Femur (tissue), 1 donor: Measurements from ENCODE around the gene PLEKHA8.

ENCODE experiments used
- DNase-seq: peaks from one replicate; pipeline ENCODE4 v3.0.0-alpha.2; 2017

Gene PLEKHA8

DNA sequence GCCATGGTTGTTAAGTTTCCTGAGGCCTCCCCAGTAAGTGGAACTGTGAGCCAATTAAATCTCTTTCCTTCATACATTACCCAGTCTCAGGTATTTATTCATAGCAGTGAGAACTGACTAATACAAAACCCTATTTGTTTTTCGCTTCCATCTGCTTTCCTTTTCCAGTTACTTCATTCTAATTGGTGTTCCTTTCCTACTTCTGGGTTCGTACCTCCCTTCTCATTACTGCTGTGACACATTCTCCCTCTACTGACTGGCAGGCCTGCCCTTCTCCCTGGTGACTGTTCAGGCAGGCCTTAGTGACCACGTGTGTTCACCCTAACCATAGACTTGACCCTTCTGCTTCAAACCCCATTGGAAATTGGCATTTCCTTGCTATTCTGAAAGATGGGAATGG, 144.2 kb downstream of the PLEKHA8 start:
- no peak for DNase-seq

DNA sequence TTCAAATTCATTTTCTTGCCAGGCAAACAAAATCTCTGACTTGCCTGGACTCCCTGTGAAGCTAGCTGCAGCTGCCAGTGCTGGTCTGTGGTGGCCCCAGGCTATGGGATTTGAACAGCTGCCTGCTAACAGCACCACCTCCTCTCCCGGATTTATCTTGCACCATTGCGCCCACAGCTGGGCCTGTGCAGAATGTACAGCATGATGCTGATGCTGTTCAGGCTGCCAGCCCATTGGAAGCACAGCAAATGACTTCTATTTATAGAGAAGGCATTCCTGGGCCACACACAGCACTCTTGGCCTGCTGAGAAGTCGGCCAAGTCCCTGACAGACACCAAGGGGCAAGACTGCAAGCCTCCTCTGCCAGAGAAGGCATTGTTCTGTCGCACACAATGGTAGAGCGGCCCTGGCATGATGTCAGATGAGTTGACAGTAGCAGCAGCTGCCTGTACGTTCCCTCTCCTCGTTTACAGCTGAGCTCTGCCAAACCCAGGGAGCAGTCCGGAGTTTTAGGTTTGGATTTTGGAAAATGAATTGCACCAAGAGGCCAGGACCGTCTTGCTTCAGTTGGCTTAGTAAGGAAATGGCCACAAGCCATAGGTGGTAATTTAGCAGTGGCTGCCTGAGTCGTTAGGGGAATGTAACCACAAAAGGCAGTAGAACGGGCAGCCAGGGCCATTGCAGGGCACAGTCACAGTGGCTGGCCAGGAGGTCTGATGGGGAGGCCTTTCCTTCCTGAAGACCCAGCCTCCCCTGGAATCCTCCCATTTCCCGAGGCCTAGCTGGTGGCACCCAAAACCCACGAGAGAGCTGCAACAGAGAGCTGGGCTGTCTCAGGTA, 145.1 kb downstream of the PLEKHA8 start:
- peak; percentile 87 for DNase-seq

DNA sequence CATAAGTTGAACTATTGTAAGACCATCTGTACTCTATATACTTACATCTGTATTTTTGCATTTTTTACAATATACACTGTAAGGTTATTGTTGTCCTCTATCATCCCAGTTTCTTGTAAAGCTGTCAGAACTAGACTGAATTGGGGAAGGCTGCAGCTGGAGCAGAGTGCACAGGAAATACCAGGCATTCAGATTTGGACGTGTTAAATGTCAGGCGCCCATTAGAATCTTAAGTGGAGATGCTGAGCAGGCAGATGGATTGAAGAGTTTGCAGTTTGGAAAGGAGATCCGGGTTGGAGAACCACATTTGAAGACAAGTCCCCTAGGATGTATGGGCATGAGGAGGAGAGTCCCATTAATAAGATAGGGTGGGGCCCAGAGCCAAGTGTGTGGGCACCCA, 147.0 kb downstream of the PLEKHA8 start:
- DNase-seq, result no peak

DNA sequence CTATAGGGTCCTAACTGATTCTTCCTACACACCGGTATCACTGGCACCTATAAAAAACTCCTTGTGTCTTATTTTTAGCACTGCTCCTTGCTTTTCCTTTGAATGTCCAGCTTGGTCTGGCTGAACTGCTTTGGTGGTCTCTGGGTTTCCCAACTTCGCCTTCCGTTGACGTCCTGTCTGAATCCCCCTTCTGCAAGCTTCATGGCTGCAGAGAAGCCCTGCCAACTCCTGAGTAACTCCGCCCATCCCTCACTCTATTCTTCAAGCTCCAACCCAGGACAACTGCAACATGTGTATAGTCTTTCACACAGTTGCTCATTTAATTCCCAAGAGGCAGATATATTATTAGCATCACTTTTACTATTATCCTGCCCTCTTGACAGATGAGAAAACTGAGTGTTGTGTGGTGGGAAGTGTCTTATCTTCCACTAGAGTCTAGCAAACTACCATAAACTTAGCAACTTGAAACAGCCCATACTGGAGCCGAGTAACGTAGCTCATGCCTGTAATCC, 147.5 kb downstream of the PLEKHA8 start:
- no peak for DNase-seq

DNA sequence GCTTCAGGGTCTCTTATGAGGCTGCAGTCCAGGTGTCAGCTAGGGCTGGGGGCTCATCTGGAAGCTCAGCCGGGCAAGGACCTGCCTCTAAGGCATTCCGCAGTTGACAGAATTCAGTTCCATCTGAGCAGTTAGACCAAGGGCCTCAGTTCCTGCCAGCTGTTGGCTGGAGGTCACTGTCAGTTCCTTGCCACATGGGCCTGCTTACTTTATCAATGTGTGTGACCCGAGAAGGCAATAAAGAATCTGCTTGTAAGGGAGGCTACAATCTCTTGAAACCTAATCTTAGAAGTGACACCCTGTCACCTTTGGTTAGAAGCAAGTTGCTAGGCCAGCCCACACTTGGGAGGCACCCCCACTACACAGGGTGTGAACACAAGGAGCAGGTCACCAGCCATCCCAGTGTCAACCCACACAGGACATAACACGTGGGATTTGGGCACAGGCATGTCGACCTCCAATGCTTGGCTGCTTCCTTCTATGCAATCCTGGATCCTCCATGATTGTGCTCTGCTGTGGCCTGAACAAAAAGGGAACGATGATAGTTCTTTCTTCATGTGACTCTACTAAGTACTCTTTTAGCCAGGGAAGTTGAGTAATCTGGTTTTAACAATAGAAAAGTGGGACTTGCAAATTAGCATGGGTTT, 148.4 kb downstream of the PLEKHA8 start:
- DNase-seq, result no peak

DNA sequence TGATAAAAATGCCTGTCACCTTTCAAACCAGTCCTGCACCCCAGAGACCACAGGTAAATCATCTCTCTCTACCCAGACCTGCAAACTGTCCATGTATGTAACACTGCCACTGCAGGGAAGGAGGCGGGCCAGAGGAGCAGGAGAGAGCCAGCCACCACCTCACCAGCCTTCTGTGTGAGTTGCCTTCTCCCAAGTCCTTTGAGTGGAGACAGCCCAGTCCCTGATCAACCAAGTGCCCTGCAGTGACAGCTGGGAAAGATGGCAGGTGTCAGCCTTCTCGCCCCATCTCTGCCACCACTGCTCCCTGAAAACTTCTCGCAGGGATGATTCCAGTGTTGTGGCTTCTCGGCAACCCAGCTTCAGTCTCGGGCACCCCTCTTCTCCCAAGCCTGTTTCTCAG, 149.0 kb downstream of the PLEKHA8 start:
- DNase-seq, result no peak

DNA sequence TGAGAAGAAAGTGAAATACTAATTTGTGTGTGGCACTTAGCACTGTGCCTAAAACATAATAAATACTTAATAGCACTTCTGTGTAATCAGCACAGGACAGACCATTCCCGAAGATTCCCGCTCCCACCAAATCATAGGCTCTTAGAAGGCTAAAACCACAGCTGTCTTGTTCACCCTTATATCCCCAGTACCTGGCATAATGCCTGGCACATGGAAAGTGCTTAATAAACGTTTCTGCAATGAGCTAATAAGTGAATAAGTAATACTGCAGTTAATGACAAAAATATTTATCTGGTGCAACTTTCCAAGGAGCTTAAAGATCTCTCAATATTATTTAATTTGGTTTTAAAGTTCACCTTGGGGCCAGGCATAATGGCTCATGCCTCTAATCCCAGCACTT, 149.8 kb downstream of the PLEKHA8 start:
- DNase-seq, result no peak

DNA sequence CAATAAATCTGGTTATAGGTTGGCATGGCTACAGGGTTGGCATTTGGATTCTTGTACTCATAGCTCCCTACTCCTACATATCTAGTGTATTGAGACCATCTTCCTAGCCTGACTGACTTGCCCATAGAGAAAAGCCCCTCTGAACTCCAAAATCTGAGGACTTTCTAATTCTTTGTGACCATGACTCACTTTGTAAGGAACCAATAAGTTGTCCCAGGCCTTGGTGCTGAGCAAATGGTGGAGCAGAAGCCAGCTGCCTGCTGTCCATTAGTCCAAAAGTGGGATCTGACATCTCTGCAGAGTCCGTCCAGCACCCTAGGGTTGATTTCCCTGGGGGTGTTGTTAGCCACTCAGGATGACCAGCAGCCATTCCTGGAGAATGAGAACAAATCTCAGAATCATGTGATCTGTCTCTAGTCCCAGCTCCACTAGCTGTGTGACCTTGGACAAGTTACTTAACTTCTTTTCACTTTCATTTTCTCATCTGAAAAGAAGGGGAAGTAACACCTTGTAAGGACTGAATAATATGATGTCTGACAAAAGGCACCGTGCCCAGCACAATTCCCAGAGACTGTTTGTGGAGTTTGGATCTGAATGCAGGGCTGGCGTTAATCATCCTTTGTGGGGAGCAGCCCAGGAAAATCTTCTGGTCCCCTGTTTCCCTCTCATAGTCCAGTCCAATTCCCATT, 150.7 kb downstream of the PLEKHA8 start:
- no peak for DNase-seq
